Liver (tissue), 3 donors: ENCODE results near the gene MAST2.

Experiments
- FOXA1 ChIP-seq: IDR thresholded peaks from 2 replicates; pipeline ENCODE4 v1.6.1; 2016; ENCODE audit warnings: antibody characterized with exemption
- GABPA ChIP-seq, 2 donors: IDR thresholded peaks in 1 of 2; conservative IDR thresholded peaks in 1 of 2; 2 replicates each; pipeline ENCODE4 v1.6.1; 2016; ENCODE audit warnings: antibody characterized with exemption in 2 of 2, mild to moderate bottlenecking in 1 of 2, moderate library complexity in 1 of 2
- TAF1 ChIP-seq: conservative IDR thresholded peaks from 2 replicates; pipeline ENCODE4 v1.6.1; 2016; ENCODE audit warnings: antibody characterized with exemption, mild to moderate bottlenecking
- TF ChIP-seq, protein P1 (sequence below): fragments of 150-350 bp; IDR thresholded peaks from 2 replicates; pipeline ENCODE4 v1.5.1; 2017; ENCODE audit warnings: improper control_type of control experiment, low read depth, low read length; ENCODE audit not compliant: missing input control
- donor health status: healthy.
- donor health status: healthy.

- TF ChIP-seq, protein P1, sequence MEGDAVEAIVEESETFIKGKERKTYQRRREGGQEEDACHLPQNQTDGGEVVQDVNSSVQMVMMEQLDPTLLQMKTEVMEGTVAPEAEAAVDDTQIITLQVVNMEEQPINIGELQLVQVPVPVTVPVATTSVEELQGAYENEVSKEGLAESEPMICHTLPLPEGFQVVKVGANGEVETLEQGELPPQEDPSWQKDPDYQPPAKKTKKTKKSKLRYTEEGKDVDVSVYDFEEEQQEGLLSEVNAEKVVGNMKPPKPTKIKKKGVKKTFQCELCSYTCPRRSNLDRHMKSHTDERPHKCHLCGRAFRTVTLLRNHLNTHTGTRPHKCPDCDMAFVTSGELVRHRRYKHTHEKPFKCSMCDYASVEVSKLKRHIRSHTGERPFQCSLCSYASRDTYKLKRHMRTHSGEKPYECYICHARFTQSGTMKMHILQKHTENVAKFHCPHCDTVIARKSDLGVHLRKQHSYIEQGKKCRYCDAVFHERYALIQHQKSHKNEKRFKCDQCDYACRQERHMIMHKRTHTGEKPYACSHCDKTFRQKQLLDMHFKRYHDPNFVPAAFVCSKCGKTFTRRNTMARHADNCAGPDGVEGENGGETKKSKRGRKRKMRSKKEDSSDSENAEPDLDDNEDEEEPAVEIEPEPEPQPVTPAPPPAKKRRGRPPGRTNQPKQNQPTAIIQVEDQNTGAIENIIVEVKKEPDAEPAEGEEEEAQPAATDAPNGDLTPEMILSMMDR = no peak
- TF ChIP-seq FOXA1 = no peak
- TF ChIP-seq TAF1 = no peak
- TF ChIP-seq GABPA (IDR thresholded peaks at IDR 0.05 in 1 of 2, conservative IDR thresholded peaks at IDR 0.05 in 1 of 2) = no peak
Measured at GRCh38 chr1:46057781-46058180, 254.4 kb downstream of the MAST2 start.
